Activated CD4-positive, alpha-beta T cell treated with anti-CD3 and anti-CD28 coated beads for 48 hours (primary cell): ENCODE measurements around the gene ANKRD39.
"Not testable (repeated sequence)": the region's sequence is repeated elsewhere in the genome, so short reads cannot be mapped to it uniquely, and the experiment has no call there.

ENCODE experiments used
- DNase-seq: peaks from one replicate; pipeline ENCODE4 v3.0.0-alpha.2; 2020

The ANKRD39 gene

GRCh38 chr2:96857667-96858372, at the start of gene ANKRD39:
Gene ANKRD39 (minus strand): TSS chr2:96858016. CDS start chr2:96857987, 29 bp downstream.
- DNase-seq = peak; percentile 98

GRCh38 chr2:96906729-96907114, 48.9 kb upstream of the ANKRD39 start:
- DNase-seq = no peak

GRCh38 chr2:96903815-96904214, 46.0 kb upstream of the ANKRD39 start:
- no peak for DNase-seq

GRCh38 chr2:96903318-96903717, 45.5 kb upstream of the ANKRD39 start:
- no peak for DNase-seq

- no peak for DNase-seq
Observed at GRCh38 chr2:96900237-96900636, 42.4 kb upstream of the ANKRD39 start.

GRCh38 chr2:96899413-96899741, 41.6 kb upstream of the ANKRD39 start:
- no peak for DNase-seq

GRCh38 chr2:96898641-96899412, 41.0 kb upstream of the ANKRD39 start:
- DNase-seq = no peak

- DNase-seq = no peak
Observed at GRCh38 chr2:96898135-96898505, 40.3 kb upstream of the ANKRD39 start.

- no peak for DNase-seq
Observed at GRCh38 chr2:96897491-96898134, 39.8 kb upstream of the ANKRD39 start.

- DNase-seq = no peak
Observed at GRCh38 chr2:96895746-96896651, 38.2 kb upstream of the ANKRD39 start.

- no peak for DNase-seq
Observed at GRCh38 chr2:96895032-96895745, 37.4 kb upstream of the ANKRD39 start.

GRCh38 chr2:96894151-96894531, 36.3 kb upstream of the ANKRD39 start:
- DNase-seq = no peak

GRCh38 chr2:96893289-96894150, 35.7 kb upstream of the ANKRD39 start:
- no peak for DNase-seq

GRCh38 chr2:96891591-96892333, 33.9 kb upstream of the ANKRD39 start:
- no peak for DNase-seq

GRCh38 chr2:96890726-96891385, 33.0 kb upstream of the ANKRD39 start:
- no peak for DNase-seq

- no peak for DNase-seq
Observed at GRCh38 chr2:96890252-96890651, 32.4 kb upstream of the ANKRD39 start.

- DNase-seq = not testable (repeated sequence)
Observed at GRCh38 chr2:96889502-96889901, 31.7 kb upstream of the ANKRD39 start.

GRCh38 chr2:96888072-96889011, 30.5 kb upstream of the ANKRD39 start:
- no peak for DNase-seq

- no peak for DNase-seq
Observed at GRCh38 chr2:96887493-96888012, 29.7 kb upstream of the ANKRD39 start.
